Karpas-422 (cell line): ENCODE results near the gene ATOH1. TPM values are rescaled to one million over a fixed set of nuclear protein-coding genes. Genes with fewer than 3 reads are reported as not detected.
A peak's percentile ranks its signal among the peaks of the same experiment; 100 is the strongest.

ENCODE experiments used
- DNase-seq: peaks from one replicate; pipeline ENCODE4 v3.0.0-alpha.2; 2015
- H2AFZ ChIP-seq: fragments of 200-600 bp; sonication (generic); 2 replicates; pipeline ENCODE4 v1.6.1; 2014; ENCODE audit warnings: antibody characterized with exemption, low read length, mixed read lengths
- H3K27ac ChIP-seq: fragments of 200-600 bp; sonication (generic); 2 replicates; pipeline ENCODE4 v1.5.1; 2014; ENCODE audit warnings: mild to moderate bottlenecking, low read length, moderate library complexity
- H3K27me3 ChIP-seq: fragments of 200-600 bp; sonication (generic); 2 replicates; pipeline ENCODE4 v1.6.1; 2014; ENCODE audit warnings: low read length, mixed read lengths
- H3K36me3 ChIP-seq: fragments of 200-600 bp; sonication (generic); 2 replicates; pipeline ENCODE4 v1.6.1; 2014; ENCODE audit warnings: low read length, mixed read lengths; ENCODE audit not compliant: insufficient read depth
- H3K4me1 ChIP-seq: fragments of 200-600 bp; sonication (generic); 2 replicates; pipeline ENCODE4 v1.6.1; 2014; ENCODE audit warnings: mild to moderate bottlenecking, low read length, mixed read lengths
- H3K4me2 ChIP-seq: fragments of 200-600 bp; sonication (generic); 2 replicates; pipeline ENCODE4 v1.6.1; 2014; ENCODE audit warnings: low read length, low read depth, mild to moderate bottlenecking; ENCODE audit not compliant: poor library complexity, severe bottlenecking
- H3K4me3 ChIP-seq: fragments of 200-600 bp; sonication (generic); 2 replicates; pipeline ENCODE4 v1.5.1; 2014; ENCODE audit warnings: mild to moderate bottlenecking, antibody characterized with exemption, low read length, mixed read lengths
- H3K79me2 ChIP-seq: fragments of 200-600 bp; sonication (generic); 2 replicates; pipeline ENCODE4 v1.6.1; 2014; ENCODE audit warnings: mild to moderate bottlenecking, low read length, mixed read lengths
- H3K9ac ChIP-seq: fragments of 200-600 bp; sonication (generic); 2 replicates; pipeline ENCODE4 v1.6.0; 2014; ENCODE audit warnings: low read length
- H3K9me2 ChIP-seq: fragments of 200-600 bp; sonication (generic), shearing (Covaris generic); replicated peaks from 2 replicates; pipeline ENCODE4 v1.6.0; 2014; ENCODE audit warnings: mild to moderate bottlenecking, low read length, moderate library complexity; ENCODE audit not compliant: insufficient read depth
- H3K9me3 ChIP-seq: fragments of 300-700, 200-600 bp; sonication (generic); 2 replicates; pipeline ENCODE4 v1.6.1; 2014; ENCODE audit warnings: low read length, mixed read lengths
- H4K20me1 ChIP-seq: fragments of 200-600 bp; sonication (generic); 2 replicates; pipeline ENCODE4 v1.6.1; 2014; ENCODE audit warnings: mild to moderate bottlenecking, antibody characterized with exemption, low read length, low read depth; ENCODE audit not compliant: insufficient read depth
- total RNA-seq: library from RNA; depleted of rRNA; stranded (reverse); fragments of >200 nt; shearing (Covaris generic); gene quantifications from 2 replicates; pipeline ENCODE4 v1.2.3, GENCODE V29; 2014; ENCODE audit warnings: low replicate concordance; rRNA removed

ATOH1 gene
- total RNA-seq: not detected in 2 replicates

DNA sequence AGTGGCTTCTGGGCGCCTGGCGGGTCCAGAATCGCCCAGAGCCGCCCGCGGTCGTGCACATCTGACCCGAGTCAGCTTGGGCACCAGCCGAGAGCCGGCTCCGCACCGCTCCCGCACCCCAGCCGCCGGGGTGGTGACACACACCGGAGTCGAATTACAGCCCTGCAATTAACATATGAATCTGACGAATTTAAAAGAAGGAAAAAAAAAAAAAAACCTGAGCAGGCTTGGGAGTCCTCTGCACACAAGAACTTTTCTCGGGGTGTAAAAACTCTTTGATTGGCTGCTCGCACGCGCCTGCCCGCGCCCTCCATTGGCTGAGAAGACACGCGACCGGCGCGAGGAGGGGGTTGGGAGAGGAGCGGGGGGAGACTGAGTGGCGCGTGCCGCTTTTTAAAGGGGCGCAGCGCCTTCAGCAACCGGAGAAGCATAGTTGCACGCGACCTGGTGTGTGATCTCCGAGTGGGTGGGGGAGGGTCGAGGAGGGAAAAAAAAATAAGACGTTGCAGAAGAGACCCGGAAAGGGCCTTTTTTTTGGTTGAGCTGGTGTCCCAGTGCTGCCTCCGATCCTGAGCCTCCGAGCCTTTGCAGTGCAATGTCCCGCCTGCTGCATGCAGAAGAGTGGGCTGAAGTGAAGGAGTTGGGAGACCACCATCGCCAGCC, at the start of gene ATOH1:
Gene ATOH1, plus strand, starts transcription at position 422 of the 663 bp plus-strand sequence. Its CDS starts 174 bp downstream, at position 596.
- Histone ChIP-seq H3K4me2 (no peak within 1 kb of the TSS), H3K36me3 (no peaks in the 10 kb centered on the region), H3K27me3 (no peaks in the 10 kb centered on the region), H3K27ac (no peak within 1 kb of the TSS), H3K79me2 (no peaks in the 10 kb centered on the region), H3K9ac (no peak within 1 kb of the TSS), H2AFZ (no peak within 1 kb of the TSS), H4K20me1 (no peaks in the 10 kb centered on the region), H3K4me1 (no peaks in the 10 kb centered on the region), H3K9me3 (no peaks in the 10 kb centered on the region), H3K4me3 (no peak within 1 kb of the TSS), H3K9me2 (no peaks in the 10 kb centered on the region)
- DNase-seq: no peak

- Histone ChIP-seq H3K4me3 (no peak overlapping the region), H3K36me3 (no peaks in the 10 kb centered on the region), H4K20me1 (no peaks in the 10 kb centered on the region), H3K9me3 (no peaks in the 10 kb centered on the region), H3K79me2 (no peaks in the 10 kb centered on the region), H2AFZ (no peak overlapping the region), H3K4me2 (no peak overlapping the region), H3K9me2 (no peaks in the 10 kb centered on the region), H3K27ac (no peak overlapping the region), H3K27me3 (no peaks in the 10 kb centered on the region), H3K9ac (no peak overlapping the region), H3K4me1 (no peaks in the 10 kb centered on the region)
- DNase-seq: no peak
Measured at GRCh38 chr4:93779228-93779627, 49.3 kb upstream of the ATOH1 start.

DNA sequence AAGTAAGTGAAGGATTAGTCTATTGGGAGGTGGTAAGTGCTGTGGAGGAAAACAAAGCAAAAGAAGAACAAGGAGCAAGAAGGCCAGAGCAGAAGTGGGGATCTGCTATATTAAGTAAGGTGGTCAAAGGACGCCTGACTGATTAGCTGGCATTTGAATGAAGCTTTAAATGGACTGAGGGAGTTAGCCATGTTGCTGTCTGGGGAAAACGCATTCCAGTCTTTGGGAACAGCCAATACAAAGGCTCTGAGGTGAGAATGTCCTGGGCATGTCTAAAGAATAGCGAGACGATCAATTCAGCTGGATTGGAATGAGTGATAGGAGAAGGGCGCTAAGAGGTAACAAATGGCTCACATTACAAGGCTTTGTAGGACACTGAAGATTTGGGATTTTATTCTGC, 48.5 kb upstream of the ATOH1 start:
- Histone ChIP-seq H3K4me1 (no peaks in the 10 kb centered on the region), H4K20me1 (no peaks in the 10 kb centered on the region), H3K9ac (no peak overlapping the region)

GRCh38 chr4:93781198-93781597, 47.4 kb upstream of the ATOH1 start:
- no peak for DNase-seq
- Histone ChIP-seq H3K36me3 (no peaks in the 10 kb centered on the region), H3K27me3 (no peaks in the 10 kb centered on the region), H3K9ac (no peak overlapping the region), H3K4me1 (no peaks in the 10 kb centered on the region), H3K9me2 (no peaks in the 10 kb centered on the region), H2AFZ (no peak overlapping the region), H3K4me3 (no peak overlapping the region), H4K20me1 (no peaks in the 10 kb centered on the region), H3K79me2 (no peaks in the 10 kb centered on the region), H3K9me3 (no peaks in the 10 kb centered on the region), H3K27ac (no peak overlapping the region), H3K4me2 (no peak overlapping the region)

More for the DNA sequence above, 48.5 kb upstream of the ATOH1 start:
- no peaks in the 10 kb centered on the region for H3K27me3 ChIP-seq
- no peaks in the 10 kb centered on the region for H3K79me2 ChIP-seq
- H3K4me3 ChIP-seq: no peak overlapping the region
- H3K9me2 ChIP-seq: no peaks in the 10 kb centered on the region
- H2AFZ ChIP-seq: no peak overlapping the region
- H3K4me2 ChIP-seq: no peak overlapping the region
- DNase-seq: no peak
- H3K9me3 ChIP-seq: no peaks in the 10 kb centered on the region
- H3K36me3 ChIP-seq: no peaks in the 10 kb centered on the region
- no peak overlapping the region for H3K27ac ChIP-seq

DNA sequence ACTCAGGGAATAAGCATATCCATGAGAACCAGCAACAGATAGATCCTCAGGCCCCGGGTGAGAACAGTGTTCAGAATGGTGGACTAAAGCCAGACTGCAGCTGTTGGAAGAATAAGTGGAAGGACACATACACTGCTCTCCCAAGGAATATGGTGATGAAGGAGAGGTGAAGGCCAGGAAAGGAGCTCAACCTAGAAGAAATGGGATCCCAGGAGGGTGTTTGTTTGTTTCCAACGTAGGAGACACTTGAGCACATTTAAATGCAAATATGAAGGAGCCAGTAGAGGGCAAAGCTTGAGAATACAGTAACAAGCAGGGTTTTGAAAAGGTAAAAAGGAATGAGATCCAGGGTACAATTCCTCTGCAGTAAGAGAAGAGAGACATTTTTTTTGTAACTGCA, 42.4 kb upstream of the ATOH1 start:
- no peak for DNase-seq
- H3K36me3 ChIP-seq: no peaks in the 10 kb centered on the region
- H3K9me3 ChIP-seq: no peaks in the 10 kb centered on the region
- H3K79me2 ChIP-seq: no peaks in the 10 kb centered on the region
- no peaks in the 10 kb centered on the region for H3K4me1 ChIP-seq
- H3K27ac ChIP-seq: no peak overlapping the region
- H3K27me3 ChIP-seq: no peaks in the 10 kb centered on the region
- no peak overlapping the region for H3K4me2 ChIP-seq
- no peak overlapping the region for H3K4me3 ChIP-seq
- no peak overlapping the region for H3K9ac ChIP-seq
- H2AFZ ChIP-seq: no peak overlapping the region
- H3K9me2 ChIP-seq: no peaks in the 10 kb centered on the region
- H4K20me1 ChIP-seq: no peaks in the 10 kb centered on the region

DNA sequence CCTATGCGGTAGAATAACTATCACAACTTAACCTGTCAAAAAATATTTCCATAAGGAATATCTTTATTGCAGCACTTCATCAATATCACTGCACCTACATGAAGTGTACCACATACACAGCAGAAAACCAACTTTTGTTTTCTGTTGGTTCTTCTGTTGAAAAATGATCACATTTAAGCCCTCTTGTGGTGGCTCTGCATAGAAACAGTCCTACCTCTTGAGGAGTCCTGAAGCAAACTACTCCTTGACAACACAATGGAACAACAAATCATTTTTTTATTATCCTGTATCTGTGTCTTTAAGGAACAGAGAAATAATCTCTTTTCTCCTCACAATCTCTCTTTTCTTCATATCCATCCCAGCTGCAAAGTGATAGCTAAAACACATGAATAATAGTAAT, 39.8 kb upstream of the ATOH1 start:
- peak; percentile 64 for DNase-seq
- Histone ChIP-seq H3K27me3 (no peaks in the 10 kb centered on the region), H3K36me3 (no peaks in the 10 kb centered on the region), H3K9me3 (no peaks in the 10 kb centered on the region), H3K4me2 (no peak overlapping the region), H4K20me1 (no peaks in the 10 kb centered on the region), H3K9me2 (no peaks in the 10 kb centered on the region), H2AFZ (no peak overlapping the region), H3K4me1 (no peaks in the 10 kb centered on the region), H3K27ac (no peak overlapping the region), H3K79me2 (no peaks in the 10 kb centered on the region), H3K4me3 (no peak overlapping the region), H3K9ac (no peak overlapping the region)

DNA sequence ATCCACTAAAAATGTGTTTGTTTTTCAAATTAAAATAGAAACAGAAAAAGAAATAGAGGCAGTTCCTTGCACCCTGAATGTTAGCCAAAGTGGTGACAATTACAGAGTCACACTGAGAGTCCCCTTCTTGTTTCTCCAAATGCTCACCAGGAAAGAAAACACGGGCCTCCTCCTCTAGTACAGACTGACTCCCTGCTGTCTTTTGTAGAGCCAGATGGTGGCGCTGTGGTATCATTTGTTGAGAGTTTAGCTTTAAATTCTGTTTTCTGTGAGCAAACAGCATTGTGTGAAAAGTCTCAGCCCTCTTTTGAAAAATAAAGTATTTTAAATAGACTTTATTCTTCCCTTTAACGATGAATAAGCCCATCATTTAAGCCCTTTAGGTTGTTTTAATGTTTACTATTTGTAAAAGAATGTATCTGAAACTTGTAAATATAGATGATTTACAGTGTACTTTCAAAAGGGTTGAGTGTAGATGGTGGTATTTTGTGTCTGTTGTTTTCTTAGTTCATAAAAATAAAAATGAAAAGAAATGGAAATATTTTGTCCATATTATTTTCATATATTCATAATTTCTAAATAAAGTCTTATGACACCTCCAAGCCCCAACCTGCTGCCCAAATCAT, 36.9 kb upstream of the ATOH1 start:
- no peak overlapping the region for H2AFZ ChIP-seq
- peak; percentile 84 for DNase-seq

DNA sequence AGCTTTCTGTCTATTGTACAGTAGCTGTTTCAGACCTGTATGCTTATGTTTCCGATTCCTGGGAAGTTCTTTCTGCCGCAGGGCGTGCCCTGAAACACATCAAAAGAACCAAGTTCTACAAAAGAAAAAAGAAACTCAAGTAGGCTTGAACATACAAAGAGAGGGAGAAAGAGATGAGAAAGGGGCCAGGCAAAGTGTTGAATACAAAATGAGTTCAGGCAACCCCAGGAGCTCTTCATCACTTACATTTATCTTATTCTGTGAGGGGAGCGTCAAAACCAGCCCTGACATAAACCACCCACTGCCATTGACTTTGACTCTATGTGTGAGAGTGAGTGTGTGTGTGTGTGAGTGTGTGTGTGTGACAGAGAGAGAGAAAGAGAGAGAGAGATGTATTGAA, 26.5 kb upstream of the ATOH1 start:
- Histone ChIP-seq H3K4me3 (no peak overlapping the region), H3K36me3 (no peaks in the 10 kb centered on the region), H3K9me2 (no peaks in the 10 kb centered on the region), H3K27me3 (no peaks in the 10 kb centered on the region), H3K9ac (no peak overlapping the region), H2AFZ (no peak overlapping the region), H3K9me3 (no peaks in the 10 kb centered on the region), H3K79me2 (no peaks in the 10 kb centered on the region), H3K27ac (no peak overlapping the region), H4K20me1 (no peaks in the 10 kb centered on the region), H3K4me1 (no peaks in the 10 kb centered on the region), H3K4me2 (no peak overlapping the region)
- DNase-seq: no peak

More for the DNA sequence above, 36.9 kb upstream of the ATOH1 start:
- no peaks in the 10 kb centered on the region for H3K27me3 ChIP-seq
- H3K4me1 ChIP-seq: no peaks in the 10 kb centered on the region
- H3K9me3 ChIP-seq: no peaks in the 10 kb centered on the region
- no peak overlapping the region for H3K4me2 ChIP-seq
- no peaks in the 10 kb centered on the region for H3K9me2 ChIP-seq
- no peaks in the 10 kb centered on the region for H4K20me1 ChIP-seq
- H3K9ac ChIP-seq: no peak overlapping the region
- H3K27ac ChIP-seq: no peak overlapping the region
- H3K36me3 ChIP-seq: no peaks in the 10 kb centered on the region
- no peak overlapping the region for H3K4me3 ChIP-seq
- H3K79me2 ChIP-seq: no peaks in the 10 kb centered on the region
